ENCODE measurements around the gene FBXL13. TPM values are rescaled to one million over a fixed set of nuclear protein-coding genes. Genes with fewer than 3 reads are reported as not detected.
"Not testable (repeated sequence)": the region's sequence is repeated elsewhere in the genome, so short reads cannot be mapped to it uniquely, and the experiment has no call there.

Gene FBXL13
- 1 to 10 TPM; 2.9 to 4.4 (median 2.9) TPM for polyA plus RNA-seq (ENCODE audit: insufficient read length in 3 of 3)
- long read RNA-seq, donor 1: 0 reads
- long read RNA-seq, donor 2: 0 reads
- long read RNA-seq, donor 3, partial matches to known transcripts: 43 of 51 reads
- long read RNA-seq, donor 3, other reads (novel, unspliced or antisense): 8 of 51 reads
- long read RNA-seq, donor 4, partial matches to known transcripts: 85 of 108 reads
- long read RNA-seq, donor 4, other reads (novel, unspliced or antisense): 23 of 108 reads
- long read RNA-seq, donor 5: 0 reads
- long read RNA-seq, donor 6: 0 reads
- long read RNA-seq, donor 7, partial matches to known transcripts: 196 of 196 reads
- long read RNA-seq, donor 7, other reads (novel, unspliced or antisense): 0 of 196 reads
- long read RNA-seq, donor 8: 0 reads
- long read RNA-seq, donor 9, partial matches to known transcripts: 0 of 8 reads
- long read RNA-seq, donor 9, other reads (novel, unspliced or antisense): 8 of 8 reads
- long read RNA-seq, donor 10, partial matches to known transcripts: 28 of 48 reads
- long read RNA-seq, donor 10, other reads (novel, unspliced or antisense): 20 of 48 reads
- long read RNA-seq, donor 11, partial matches to known transcripts: 22 of 33 reads
- long read RNA-seq, donor 11, other reads (novel, unspliced or antisense): 11 of 33 reads
- long read RNA-seq, donor 12: 0 reads
- long read RNA-seq, donor 13: 0 reads
- long read RNA-seq, donor 14: 0 reads
- long read RNA-seq, donor 15, partial matches to known transcripts: 36 of 46 reads
- long read RNA-seq, donor 15, other reads (novel, unspliced or antisense): 10 of 46 reads
- long read RNA-seq, donor 16, partial matches to known transcripts: 23 of 97 reads
- long read RNA-seq, donor 16, other reads (novel, unspliced or antisense): 74 of 97 reads

DNA sequence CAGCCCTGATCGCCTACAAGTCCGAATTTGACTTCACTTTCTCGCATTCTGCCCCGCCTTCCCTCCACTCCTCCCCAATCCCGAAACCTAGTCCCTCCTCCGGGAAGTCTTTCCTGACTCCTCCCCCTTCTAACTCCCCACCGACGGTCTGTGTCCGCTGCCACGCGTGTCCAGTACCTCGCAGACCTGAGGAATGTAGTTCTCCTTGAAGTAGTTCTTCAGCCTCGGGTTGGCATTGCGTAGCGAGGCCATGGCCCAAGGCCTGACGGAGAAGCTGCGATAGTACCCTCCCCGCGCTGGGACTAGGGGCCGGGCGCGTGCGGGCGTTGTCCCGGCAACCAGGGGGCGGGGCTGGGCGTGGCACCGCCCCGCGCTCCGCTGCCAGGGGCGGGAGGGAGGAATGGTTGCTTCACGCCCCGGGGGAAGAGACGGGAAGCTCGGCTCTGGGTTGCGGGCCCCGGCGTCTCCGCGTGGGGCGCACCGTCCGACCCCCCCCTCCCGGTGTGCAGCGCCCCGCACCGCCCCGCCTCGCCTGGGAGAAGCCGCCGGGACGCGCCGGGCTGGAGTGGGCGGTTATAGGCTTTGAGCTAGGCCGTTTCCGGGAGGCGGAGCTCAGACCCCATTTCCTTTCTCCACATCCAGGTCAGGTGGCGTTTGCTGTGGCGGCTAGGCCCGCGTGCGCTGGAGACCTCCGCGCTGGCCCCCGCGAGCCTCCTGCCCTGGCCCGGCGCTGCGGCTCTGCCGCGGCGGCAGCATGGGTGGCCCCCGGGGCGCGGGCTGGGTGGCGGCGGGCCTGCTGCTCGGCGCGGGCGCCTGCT is at the start of gene FBXL13, which contains the start of gene ARMC10:
FBXL13 (minus strand) TSS at position 278 of the 818 bp plus-strand sequence.
ARMC10 (plus strand) TSS at position 622 of the 818 bp plus-strand sequence; CDS start at position 755, 133 bp downstream.
- peak; percentile 72 to 94 (median 87) for DNase-seq (ENCODE audit: extremely low read depth in 1 of 11, low read depth in 9 of 11, low spot score in 4 of 11)

DNA sequence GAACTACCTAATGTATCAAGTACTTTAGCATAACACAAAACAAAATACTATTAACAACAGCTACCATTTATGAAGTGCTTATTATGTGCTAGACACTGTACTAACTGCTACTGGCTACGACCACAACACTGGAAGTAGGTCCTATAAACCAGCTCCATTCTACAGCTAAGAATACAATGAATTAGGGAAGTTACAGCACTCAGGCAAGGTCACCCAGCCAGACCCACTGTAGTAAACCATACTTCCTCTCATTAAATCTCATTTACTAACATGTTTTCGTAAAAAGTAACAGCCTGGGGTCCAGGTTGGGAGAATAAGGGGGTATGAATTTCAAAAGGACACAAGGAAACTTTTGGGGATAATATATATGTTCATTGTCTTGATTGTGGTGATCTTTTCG is 48.9 kb upstream of the FBXL13 start:
- DNase-seq (ENCODE audit: extremely low read depth in 1 of 11, low read depth in 9 of 11, low spot score in 4 of 11): no peak

- DNase-seq (ENCODE audit: extremely low read depth in 1 of 11, low read depth in 9 of 11, low spot score in 4 of 11): no peak
These were observed 47.0 kb upstream of the FBXL13 start for GRCh38 chr7:103121641-103122040.

DNA sequence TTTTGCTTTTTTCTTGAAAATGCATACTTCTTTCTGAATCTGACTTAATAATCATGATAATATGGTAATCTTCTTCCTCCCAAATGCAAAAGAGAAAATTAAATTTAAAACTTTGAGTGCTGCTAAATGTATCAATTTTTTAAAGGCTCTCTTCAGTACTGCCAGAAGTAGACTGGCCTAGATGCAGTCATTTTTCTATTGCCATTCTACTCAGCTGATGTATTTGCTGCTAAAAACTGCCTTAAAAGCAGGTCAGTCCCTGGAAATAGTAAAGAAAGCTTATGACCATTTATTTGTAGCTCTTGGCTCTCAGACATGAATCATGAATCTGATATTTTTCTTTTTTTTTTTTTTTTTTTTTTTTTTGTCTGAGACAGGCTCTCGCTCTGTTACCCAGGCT is 45.8 kb upstream of the FBXL13 start:
- DNase-seq (ENCODE audit: extremely low read depth in 1 of 11, low read depth in 9 of 11, low spot score in 4 of 11): no peak

DNA sequence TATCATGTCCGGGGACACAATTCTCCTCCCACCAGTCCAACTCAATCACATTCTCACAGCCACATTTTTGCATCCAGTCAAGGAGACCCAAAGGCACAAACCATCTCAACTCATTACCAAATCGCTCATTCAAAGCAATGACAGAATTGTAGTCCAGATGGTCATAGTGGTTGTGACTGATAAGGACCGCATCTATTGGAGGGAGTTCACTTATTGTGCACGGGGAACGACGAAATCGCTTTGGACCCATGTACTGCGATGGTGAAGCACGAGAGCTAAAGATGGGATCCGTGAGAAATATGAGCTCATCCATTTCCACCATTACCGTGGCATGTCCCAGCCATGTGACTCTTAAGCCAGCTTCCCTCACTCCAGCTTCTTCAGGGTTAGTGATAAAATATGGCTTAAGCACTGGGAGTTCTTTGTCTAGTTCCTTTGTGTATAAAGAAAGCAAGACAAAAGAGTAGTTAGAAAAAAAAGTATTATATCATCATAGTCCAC is 45.2 kb upstream of the FBXL13 start:
- no peak for DNase-seq (ENCODE audit: extremely low read depth in 1 of 11, low read depth in 9 of 11, low spot score in 4 of 11)

DNA sequence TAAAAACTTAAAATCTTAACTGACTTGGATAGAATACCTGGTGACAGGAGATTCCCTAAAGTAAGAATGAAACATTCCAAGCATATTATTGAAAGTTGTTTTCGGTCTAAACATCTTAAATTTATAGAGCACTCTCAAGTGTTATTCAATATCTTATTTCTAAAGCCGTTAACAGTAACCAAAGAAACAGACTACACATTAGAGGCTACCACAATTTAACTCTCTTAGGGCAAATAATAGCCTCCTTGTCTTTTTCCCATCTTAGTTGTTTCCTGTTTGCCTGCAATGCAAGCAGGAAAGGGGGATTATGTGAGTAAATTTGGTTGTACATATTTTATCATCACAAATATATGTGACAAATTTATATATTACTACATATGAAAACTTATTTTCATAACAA is 42.9 kb upstream of the FBXL13 start:
- DNase-seq (ENCODE audit: extremely low read depth in 1 of 11, low read depth in 9 of 11, low spot score in 4 of 11): no peak

GRCh38 chr7:103116991-103117390 is 42.4 kb upstream of the FBXL13 start:
- DNase-seq (ENCODE audit: extremely low read depth in 1 of 11, low read depth in 9 of 11, low spot score in 4 of 11): no peak

DNA sequence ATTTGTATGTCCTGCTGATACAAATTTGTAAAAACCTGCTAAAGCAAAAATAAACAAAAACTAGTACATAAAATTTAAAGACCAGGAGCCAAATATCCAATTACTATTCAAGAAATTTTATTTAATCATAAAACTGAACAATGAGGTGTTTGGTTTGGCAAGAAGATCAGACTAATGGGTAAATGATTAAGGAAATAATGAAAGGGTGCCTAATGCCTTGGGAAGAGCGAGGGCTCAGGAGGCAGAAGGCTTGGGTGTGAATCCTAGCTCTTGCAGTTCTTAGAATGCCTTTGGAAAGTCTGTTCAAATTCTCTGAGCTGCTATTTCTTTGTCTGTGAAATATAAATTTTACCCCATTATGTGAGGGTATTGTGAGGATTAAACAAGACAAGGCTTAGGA is 41.9 kb upstream of the FBXL13 start:
- no peak for DNase-seq (ENCODE audit: extremely low read depth in 1 of 11, low read depth in 9 of 11, low spot score in 4 of 11)

DNA sequence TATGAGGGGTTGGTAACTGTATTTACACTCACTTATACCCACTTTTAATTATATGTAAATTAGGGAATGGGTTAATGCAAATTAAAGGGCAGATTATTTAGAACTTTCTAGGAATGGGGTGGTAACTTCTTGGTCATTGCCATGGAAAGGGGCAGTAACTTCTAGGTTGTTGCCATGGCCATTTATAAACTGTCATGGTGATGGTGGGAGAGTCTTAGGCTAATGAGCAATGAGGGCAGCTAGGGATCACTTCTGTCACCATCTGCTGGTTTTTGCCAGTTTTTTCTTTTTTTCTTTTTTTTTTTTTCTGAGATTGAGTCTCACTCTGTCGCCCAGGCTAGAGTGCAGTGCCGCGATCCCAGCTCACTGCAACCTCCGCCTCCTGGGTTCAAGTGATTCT is 41.2 kb upstream of the FBXL13 start:
- DNase-seq (ENCODE audit: extremely low read depth in 1 of 11, low read depth in 9 of 11, low spot score in 4 of 11): no peak

GRCh38 chr7:103114576-103115008 is 40.0 kb upstream of the FBXL13 start:
- no peak for DNase-seq (ENCODE audit: extremely low read depth in 1 of 11, low read depth in 9 of 11, low spot score in 4 of 11)

DNA sequence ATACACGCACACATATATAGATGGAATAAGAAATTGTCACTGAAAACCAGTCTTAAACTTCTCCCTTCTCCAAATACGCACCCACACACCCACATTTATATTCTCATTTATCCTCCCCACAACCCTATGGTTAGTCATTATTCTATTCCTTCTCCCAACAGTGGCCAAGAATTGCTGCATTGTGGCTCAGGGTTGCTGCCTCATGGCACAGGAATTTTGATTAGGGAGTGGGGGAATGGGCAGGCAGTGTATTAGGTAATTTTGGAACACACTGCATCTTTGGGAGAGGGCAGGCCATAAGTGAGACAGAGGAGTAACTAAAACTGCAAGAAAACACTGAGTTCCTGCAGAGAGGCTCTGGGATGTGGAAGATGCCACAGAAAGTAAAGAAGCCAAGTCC is 38.6 kb upstream of the FBXL13 start:
- no peak for DNase-seq (ENCODE audit: extremely low read depth in 1 of 11, low read depth in 9 of 11, low spot score in 4 of 11)

GRCh38 chr7:103106703-103107070 is 32.1 kb upstream of the FBXL13 start:
- DNase-seq (ENCODE audit: extremely low read depth in 1 of 11, low read depth in 9 of 11, low spot score in 4 of 11): not testable (repeated sequence)

DNA sequence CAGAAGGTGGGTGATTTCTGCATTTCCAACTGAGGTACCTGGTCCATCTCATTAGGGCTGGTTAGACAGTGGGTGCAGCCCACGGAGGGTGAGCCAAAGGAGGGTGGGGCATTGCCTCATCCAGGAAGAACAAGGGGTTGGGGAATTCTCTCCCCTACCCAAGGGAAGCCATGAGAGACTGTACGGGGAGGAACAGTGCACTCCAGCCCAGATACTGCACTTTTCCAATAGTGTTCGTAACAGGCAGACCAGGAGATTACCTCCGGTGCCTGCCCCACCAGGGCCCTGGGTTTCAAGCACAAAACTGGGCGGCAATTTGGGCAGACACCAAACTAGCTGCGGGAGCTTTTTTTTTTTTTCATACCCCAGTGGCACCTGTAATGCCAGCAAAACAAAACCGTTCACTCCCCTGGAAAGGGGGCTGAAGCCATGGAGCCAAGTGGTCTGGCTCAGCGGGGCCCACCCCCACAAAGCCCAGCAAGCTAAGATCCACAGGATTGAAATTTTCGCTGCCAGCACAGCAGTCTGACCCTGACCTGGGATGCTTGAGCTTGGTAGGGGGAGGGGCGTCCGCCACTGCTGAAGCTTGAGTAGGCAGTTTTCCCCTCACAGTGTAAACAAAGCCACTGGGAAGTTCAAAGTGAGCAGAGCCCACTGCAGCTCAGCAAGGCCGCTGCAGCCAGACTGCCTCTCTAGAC is 31.6 kb upstream of the FBXL13 start:
- DNase-seq (ENCODE audit: extremely low read depth in 1 of 11, low read depth in 9 of 11, low spot score in 4 of 11): peak in 9 of 11 donors; percentile 37 to 59 (median 52)

DNA sequence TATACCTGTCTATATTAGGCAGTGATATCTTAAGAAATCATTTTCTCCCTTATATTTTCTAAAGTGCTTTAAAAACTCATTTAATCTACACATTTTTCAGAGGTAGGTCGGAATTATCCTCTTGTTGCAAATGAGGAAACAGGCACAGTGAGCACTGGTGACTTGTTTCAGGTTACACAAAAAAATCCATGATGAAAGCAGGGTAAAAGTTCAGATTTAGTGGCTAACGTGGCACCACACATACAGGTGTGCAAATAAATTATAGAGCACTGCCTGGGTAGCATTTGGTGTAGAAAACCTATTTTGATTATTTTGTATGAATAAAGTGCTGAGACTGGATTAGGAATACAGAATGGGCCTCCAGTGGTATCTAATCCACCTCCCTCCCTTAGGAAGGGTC is 26.9 kb upstream of the FBXL13 start:
- DNase-seq (ENCODE audit: extremely low read depth in 1 of 11, low read depth in 9 of 11, low spot score in 4 of 11): no peak

DNA sequence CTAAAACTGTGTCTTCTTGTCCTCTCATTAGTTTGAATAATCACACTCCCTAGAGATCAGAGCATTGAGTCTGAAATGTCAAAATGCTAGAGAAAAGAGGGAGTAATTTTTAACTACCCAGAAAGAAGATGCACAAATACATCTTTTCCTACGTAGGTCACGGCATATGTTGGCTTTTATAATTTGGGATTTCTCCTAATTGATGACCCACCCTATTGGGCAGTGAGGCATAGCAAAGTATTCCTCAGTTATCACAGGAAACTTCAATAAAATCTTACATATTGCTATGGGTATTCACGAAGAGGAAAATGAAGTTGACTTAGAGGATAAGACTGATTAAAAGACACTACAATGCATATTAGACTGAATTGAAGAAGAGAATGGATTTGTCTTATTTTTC is 25.8 kb upstream of the FBXL13 start:
- no peak for DNase-seq (ENCODE audit: extremely low read depth in 1 of 11, low read depth in 9 of 11, low spot score in 4 of 11)

DNA sequence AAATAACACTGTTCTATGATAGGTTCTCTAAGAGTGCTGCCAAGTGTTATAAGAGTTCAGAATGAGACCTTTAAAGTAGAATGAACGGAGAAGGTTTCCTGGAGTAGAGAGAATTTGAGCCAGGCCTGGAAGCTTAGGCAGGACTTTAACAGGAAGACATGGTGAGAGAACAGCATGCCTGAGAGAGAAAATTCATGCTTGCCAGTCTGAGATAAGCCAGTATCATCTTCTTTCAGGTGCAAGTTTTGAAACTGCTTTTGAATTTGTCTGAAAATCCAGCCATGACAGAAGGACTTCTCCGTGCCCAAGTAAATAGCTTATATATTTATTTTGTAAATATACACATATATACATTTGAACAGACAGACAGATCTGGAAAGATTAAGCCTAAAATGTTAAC is 22.4 kb upstream of the FBXL13 start:
- no peak for DNase-seq (ENCODE audit: extremely low read depth in 1 of 11, low read depth in 9 of 11, low spot score in 4 of 11)

GRCh38 chr7:103095558-103095957 is 21.0 kb upstream of the FBXL13 start:
- DNase-seq (ENCODE audit: extremely low read depth in 1 of 11, low read depth in 9 of 11, low spot score in 4 of 11): not testable (repeated sequence)

GRCh38 chr7:103094102-103094501 is 19.5 kb upstream of the FBXL13 start:
- no peak for DNase-seq (ENCODE audit: extremely low read depth in 1 of 11, low read depth in 9 of 11, low spot score in 4 of 11)
